ENCODE measurements around the gene SH3BP5.
"Not testable (repeated sequence)": the region's sequence is repeated elsewhere in the genome, so short reads cannot be mapped to it uniquely, and the experiment has no call there.

SH3BP5 gene, protein sequence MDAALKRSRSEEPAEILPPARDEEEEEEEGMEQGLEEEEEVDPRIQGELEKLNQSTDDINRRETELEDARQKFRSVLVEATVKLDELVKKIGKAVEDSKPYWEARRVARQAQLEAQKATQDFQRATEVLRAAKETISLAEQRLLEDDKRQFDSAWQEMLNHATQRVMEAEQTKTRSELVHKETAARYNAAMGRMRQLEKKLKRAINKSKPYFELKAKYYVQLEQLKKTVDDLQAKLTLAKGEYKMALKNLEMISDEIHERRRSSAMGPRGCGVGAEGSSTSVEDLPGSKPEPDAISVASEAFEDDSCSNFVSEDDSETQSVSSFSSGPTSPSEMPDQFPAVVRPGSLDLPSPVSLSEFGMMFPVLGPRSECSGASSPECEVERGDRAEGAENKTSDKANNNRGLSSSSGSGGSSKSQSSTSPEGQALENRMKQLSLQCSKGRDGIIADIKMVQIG

DNA sequence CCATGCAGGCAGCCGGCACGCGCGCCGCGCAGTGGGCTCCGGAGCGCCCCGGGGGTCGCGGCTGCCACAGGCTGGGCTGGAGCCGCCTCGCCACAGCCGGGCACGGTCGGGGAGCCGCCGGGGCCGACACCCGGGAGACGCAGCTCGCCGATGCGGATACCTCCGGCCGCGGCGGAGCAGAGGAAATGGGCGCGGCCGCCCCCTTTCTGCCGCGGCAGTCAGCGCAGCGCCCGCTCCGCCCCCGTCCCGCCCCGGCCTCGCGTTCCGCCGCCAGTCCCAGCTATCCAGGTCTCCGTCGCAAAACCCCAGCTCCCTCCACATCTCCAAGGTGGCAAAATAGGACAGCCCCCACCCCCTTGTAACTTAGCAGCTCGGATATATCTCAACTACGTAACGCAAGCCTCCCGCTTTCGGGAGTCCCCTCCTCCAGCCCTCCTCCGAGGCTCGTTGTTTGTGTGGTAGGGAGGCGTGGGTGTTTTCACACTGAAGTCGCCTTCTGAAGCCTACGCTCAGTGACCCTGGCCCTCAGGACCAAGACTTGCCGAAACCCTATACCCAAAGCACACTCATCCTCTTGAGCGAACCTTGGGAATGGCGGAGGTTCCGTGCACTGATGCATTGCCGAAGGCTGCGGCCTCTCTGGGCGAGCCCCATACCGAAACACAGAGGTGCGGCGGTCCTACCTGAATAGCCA lies at the start of gene SH3BP5:
SH3BP5 (minus strand) TSS at position 182 of the 694 bp plus-strand sequence; CDS start at position 4, 178 bp downstream.
- H3K4me3 ChIP-seq (ENCODE audit: low read depth, low read length): peak within 1 kb of the TSS; percentile 89

DNA sequence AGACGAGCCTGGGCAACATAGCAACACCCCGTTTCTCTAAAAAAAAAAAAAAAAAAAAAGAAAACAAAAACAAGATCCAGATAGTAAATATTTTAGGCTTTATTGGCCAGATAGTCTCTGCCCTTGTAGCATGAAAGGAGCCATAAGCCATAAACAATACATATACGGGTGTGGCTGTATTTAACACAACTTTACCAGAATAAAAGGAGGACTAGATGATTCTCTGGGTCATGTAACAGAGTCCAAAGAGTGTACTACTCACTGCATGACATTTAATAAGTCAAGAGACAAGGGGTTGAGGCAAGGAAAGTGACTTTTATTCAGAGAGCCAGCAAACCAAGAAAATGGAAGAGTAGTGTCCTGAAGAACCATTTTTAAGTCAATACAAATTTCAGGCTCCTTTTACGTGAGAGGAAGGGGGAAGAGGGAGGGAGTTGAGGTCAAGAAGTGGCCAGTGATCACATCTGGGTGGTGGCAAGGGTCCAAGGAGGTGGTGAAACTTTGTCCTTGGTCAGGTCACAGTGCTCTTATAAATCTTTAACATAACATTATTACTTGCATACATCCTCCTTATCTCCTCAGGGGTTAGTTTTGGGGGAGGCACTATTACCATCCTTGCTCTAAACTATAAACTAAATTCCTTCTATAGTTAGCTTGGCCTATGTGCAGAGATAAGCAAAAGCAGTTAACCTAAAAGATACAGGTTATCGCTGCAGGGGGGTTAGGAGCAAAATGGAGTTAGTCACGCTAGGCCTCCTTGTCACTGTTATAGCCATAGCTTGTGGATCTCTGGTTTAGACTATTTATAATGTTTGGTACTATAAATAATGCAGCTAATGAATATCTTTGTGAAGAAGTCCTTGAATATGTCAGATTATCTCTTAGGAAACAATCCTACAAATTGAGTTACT lies 48.8 kb upstream of the SH3BP5 start:
- H3K4me3 ChIP-seq (ENCODE audit: low read depth, low read length): no peak overlapping the region

DNA sequence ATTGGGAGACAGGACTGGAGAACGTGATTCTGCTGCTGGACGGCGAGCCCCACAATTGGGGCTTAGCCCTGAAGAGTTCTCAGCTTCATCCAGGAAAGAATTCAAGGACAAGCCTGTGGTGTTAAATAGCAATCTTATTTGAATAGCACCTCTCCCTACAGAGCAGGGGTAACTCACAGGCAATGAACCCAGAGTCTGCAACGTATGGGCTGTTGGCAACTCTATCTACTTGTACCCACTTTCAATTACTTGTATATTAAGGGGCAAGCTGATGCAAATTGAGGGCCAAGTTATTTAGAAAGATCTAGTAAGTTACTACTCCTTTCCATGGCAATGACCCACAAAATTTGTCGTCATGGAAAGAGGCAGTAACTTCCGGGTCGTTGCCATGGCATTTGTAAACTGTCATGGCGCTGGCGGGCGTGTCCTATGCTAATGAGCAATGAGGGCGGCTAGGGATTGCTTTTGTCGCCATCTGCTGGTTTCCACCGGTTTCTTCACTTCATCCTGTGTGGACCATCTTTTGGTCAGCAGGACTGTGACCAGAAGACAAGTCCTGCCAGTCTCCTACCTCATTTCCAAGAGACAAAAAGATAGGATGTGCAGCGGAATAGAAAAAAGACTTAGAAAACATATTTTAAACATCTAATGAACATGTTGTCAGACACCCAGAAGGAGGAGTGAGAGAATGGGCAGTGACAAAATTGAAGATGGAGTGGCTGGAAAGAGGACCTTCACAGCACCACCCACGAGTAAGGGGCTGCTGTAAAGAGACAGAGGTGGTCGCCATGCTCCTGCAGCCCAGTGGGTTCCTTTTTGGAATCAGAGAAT lies 45.8 kb upstream of the SH3BP5 start:
- no peak overlapping the region for H3K4me3 ChIP-seq (ENCODE audit: low read depth, low read length)

DNA sequence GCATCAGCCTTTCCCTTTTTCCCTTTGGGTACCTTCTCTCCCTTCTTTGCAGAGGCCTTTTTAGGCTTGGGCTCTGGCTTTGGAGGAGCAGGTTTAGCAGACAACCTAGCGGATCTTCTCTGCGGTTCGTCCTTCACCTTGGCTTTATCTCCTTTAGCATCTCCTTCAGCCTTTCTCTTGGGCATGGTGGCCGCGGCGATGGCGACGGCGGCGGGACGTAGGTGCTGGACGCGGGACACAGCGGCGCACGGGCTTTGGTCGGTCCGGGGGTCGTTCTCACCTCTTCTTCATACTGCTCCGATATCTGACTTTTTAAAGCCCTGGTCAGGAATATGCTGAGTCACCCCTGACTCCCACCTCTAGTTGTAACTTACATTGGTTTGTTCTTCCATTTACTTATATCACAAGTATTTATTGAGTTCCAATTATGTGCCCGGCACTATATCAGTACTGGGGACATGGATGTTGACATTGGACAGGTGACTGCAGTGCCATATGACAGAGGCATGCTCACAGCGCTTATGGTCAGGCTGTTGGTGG lies 43.1 kb upstream of the SH3BP5 start:
- no peak overlapping the region for H3K4me3 ChIP-seq (ENCODE audit: low read depth, low read length)

DNA sequence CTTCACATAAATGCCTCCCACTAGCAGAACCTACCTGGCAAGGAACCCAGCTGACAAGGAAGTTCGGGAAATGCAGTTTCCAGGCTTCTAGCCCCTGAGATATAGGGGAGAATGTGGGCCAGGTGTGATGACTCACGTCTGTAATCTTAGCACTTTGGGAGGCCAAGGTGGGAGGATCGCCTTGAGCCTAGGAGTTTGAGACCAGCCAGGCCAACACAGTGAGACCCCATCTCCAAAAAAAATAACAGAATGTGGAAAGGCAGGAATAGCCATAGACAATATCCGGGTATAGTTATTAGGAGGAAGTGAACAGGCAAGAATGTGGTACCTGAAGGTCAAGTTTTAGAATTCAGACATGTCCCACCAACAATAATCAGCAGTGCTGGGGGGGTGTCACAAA lies 40.5 kb upstream of the SH3BP5 start:
- no peak overlapping the region for H3K4me3 ChIP-seq (ENCODE audit: low read depth, low read length)

DNA sequence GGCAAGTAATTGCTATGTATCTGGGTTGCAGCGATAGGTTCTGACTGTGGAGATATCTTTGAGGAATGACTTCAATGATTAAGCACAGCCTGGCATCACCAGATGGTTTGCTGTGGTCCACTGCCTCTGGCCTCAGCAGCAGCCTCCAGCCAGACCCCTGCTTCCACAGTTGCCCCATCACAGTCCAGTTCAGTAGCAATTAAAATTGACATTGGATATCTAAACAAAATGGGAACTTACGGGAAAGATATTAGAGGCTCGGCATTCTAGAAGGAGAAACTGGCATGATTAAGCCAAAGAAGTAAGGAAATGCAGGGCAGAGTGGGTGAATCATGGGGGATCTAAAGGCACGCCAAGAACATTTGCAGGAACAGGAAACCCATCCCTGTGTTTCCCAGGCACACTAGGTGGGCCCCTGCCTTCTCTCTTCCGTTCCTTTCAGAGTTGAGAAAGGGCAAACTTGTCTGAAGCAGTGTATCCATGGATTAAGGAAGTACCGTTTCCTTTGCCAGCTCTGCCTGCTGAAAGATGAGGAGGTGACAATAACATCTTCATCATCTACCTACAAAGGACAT lies 36.3 kb upstream of the SH3BP5 start:
- H3K4me3 ChIP-seq (ENCODE audit: low read depth, low read length): no peak overlapping the region

DNA sequence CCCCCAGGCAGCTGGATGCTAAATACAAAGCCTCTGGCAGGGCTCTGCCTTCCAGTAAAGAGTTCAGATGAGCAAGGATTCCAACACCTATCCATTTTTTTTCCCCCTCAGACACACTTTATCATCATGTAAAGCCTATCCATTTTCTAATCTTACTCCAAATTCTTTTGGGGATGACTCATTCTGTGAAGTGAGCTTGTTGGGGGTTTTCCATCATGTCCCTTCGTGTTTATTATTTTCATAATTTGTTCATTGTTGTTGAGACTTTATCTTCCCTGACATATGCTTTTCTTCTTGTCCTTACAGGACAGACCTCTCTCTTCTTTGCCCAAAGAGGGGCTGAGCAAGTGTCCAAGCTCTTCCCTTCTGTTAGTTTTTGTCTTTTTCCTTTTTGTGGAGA lies 34.7 kb upstream of the SH3BP5 start:
- H3K4me3 ChIP-seq (ENCODE audit: low read depth, low read length): no peak overlapping the region

DNA sequence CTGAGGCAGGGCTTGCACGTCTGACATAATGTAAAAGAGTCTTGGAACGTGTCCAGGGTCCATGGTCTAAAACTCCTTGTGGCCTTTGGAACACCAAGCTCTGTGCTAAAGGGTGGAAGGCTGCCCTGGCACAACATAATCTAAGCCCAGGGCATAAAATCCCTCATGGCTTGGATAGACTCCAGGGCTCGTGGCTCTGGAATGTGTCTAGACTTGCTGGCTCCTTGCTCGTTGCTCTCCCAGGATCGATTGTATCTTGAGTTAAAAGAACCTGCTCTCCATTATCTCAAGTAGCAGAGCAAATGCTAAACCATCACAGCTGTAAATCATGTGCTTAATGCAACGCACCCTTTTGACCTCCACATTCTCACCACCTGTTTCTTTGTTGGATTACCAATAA lies 31.7 kb upstream of the SH3BP5 start:
- not testable (repeated sequence) for H3K4me3 ChIP-seq (ENCODE audit: low read depth, low read length)

DNA sequence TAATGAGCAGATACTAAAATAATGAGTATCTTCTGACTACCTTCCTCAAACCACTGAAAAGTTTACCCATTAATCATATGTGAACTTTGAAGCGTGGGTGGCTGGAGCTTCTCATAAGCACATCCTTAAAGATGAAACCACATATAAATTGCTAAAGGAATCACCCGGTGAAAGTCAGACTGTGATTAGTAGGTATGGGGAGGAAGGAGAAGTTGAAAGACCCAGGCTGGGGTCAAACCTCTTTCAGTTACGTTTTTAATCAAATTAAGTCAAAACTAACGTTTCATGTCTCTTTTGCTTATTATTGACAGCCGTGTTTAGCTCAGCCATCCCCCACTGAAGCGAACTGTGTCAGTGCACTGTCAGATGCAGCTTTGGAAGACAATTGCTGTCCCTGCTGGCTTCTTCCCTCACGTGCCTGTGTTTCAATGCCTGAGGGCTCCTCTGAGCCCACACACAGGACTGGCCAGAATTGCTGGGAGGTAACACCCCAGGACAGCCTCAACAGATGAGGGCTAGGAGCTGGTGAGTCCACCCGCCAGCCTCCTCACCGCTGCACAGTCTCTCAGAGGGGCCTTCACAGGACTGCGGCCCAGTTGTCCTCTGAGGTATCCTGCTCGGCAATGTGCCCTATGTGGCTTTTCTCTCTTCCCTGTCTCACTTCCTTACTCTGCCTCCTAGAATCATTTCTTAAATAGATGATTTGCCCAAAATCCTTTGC lies 29.3 kb upstream of the SH3BP5 start:
- H3K4me3 ChIP-seq (ENCODE audit: low read depth, low read length): no peak overlapping the region

DNA sequence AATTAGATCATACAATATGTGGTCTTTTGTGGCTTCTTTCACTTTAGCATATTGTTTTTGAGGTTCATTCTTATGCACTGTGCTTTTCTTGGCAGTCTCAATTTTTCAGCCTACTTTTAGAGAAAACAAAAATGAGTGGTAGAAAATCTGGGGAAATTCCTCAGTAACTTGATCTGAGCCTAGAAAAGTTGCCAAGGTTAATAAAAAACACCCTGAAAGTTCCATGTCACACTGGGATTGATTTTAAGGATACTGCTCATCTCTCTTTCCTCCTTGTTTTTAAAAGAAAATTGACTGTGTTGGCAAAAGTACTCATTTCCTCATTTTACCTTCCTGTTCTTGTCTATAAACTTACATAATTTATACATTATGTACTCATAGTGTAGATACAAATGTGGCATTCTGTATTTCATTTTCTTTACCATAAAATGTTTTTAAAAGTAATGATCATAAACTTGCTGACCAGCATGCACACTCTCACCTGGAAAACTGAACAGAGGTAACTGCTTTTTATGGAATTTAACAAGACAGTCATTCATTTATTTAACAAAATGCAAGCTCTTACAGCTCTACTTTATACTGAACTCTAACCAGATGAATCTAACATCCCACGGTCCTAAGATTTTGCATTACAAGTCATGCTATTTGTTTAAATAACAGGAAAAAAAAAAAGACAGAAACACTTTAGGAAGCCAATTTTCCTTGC lies 28.6 kb upstream of the SH3BP5 start:
- no peak overlapping the region for H3K4me3 ChIP-seq (ENCODE audit: low read depth, low read length)

DNA sequence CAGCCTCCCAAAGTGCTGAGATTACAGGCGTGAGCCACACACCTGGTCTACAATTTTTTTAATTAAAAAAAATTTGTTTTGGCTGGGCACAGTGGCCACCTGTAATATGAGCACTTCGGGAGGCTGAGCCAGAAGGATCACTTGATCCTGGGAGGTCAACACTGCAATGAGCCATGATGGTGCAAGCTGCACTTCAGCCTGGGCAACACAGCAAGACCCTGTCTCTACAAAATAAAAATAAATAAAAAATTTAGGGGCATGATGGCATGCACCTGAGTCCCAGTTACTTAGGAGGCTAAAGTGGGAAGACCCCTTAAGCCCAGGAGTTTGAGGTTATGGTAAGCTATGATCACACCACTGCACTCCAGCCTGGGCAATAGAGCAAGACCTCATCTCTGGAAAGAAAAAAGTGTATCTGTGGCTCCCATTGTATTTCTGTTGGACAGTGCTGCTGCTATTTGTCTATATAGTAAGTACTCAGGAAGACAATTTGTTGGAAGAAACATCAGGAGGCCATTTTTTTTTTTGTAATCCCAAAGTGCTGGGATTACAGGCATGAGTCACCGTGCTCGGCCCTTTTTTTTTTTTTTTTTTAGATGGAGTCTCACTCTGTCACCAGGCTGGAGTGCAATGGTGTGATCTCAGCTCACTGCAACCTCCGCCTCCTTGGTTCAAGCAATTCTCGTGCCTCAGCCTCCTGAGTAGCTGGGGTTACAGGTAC lies 27.5 kb upstream of the SH3BP5 start:
- H3K4me3 ChIP-seq (ENCODE audit: low read depth, low read length): no peak overlapping the region

DNA sequence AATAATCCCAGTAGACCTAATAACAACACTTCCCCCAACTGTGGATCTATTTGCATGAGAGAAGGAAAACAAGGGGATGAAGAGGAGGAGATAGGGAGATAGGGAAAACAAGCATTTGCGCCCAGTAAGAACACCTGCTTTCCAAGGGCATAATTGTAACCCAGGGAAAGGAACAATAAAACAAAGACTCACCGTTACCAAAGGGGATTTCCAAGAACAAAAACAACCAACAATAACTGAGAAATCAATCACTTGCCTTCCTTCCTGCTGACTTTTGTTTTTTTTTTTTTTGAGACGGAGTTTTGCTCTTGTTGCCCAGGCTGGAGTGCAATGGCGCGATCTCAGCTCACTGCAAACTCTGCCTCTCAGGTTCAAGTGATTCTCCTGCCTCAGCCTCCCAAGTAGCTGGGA lies 24.3 kb upstream of the SH3BP5 start:
- not testable (repeated sequence) for H3K4me3 ChIP-seq (ENCODE audit: low read depth, low read length)

DNA sequence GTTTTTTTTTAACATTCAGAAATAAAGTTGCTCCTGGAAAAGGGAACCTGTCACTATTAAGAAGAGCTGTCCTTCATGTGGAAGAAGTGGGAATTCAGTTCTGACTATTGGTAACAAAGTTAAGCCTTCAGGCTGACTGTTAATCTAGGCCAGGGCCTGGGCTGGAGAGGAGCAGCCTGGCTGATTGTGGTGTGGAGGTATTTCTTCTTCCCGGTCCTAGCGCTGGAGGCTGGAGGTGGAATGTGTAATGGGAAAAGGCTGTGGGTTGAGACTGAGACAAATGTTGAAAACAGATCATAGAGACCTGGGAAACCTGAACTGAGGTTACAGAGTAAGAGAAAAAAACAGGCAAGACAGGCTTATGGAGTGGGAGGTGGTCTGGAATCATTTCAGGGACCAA lies 23.8 kb upstream of the SH3BP5 start:
- no peak overlapping the region for H3K4me3 ChIP-seq (ENCODE audit: low read depth, low read length)

DNA sequence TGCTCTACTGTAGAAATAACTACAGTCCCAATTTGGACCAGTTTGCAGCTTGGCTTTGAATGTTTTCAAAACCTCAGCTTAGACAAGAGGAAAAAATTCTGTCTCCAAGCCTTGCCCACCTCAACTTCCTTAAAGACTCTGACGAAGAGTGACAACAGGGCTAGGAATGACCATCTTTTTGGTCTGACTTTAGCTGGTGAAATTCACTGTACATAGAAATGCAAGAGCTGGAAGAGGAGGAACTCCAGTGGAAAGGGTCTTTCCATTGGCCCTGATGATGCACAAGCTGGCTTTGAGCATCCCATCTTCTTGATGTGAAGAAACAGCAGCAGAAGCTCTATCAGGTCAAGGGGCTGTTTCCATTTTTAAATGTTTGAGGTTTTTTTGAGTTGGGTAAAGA lies 22.7 kb upstream of the SH3BP5 start:
- H3K4me3 ChIP-seq (ENCODE audit: low read depth, low read length): no peak overlapping the region

DNA sequence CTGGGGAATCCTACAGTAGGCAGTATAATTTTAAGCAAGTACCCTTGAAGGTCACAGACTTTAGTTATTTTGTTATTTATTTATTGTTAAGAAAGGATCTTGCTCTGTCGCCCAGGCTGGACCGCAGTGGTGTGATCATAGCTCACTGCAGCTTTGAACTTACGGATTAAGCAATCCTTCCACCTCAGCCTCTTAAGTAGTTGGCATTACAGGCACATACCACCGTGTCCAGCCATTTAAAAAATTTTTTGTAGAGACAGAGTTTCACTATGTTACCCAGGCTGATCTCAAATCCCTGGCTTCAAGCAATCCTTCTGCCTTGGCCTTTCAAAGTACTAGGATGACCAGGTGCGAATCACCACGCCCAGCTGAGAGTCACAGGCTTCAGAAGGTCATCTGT lies 22.1 kb upstream of the SH3BP5 start:
- H3K4me3 ChIP-seq (ENCODE audit: low read depth, low read length): no peak overlapping the region

DNA sequence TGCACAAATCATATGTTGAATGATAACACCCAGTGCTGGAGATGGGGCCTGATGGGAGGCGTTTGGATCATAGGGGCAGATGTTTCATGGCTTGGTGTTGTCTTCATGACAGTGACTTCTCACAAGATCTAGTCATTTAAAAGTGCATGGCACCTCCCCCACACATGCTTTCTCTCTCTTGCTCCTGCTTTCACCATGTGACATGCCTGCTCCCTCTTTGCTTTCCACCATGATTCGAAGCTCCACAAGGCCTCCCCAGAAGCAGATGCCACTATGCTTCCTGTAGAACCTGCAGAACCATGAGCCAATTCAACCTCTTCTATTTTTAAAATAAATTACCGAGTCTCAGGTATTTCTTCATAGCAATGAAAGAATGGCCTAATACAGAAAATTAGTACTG lies 17.8 kb upstream of the SH3BP5 start:
- no peak overlapping the region for H3K4me3 ChIP-seq (ENCODE audit: low read depth, low read length)

DNA sequence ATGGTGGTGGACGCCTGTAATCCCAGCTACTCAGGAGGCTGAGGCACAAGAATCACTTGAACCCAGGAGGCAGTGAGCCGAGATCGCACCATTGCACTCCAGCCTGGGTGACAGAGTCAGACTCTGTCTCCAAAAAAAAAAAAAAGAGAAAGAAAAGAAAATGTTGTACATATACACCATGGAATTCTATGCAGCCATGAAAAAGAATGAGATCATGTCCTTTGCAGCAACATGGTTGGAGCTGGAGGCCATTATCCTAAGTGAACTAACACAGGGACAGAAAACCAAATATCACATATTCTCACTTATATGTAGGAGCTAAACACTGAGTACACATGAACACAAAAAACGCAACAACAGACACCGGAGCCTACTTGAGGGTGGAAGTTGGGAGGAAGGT lies 17.1 kb upstream of the SH3BP5 start:
- not testable (repeated sequence) for H3K4me3 ChIP-seq (ENCODE audit: low read depth, low read length)

DNA sequence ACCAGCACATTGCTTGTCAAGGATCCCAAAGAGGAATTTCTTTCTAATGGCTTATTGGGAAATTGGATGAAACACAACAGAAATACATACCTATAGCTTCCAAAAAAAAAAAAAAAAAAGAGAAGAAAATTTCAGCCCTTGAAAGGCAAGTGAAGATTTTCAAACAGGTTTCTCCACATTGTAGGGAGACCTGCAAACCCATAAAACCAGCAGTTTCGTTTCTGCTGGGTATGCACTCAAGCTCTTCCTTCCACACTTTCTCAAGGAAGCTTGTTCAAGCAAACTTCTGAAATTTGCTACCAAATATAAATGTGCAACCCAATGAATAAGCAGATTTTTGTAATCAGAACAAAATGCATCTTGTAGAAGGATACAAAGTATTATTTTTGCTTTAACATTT lies 15.9 kb upstream of the SH3BP5 start:
- no peak overlapping the region for H3K4me3 ChIP-seq (ENCODE audit: low read depth, low read length)
